Activated CD4-positive, alpha-beta T cell treated with anti-CD3 and anti-CD28 coated beads for 36 hours (primary cell): ENCODE results near the gene PPP3R1. TPM values are rescaled to one million over a fixed set of nuclear protein-coding genes. Genes with fewer than 3 reads are reported as not detected.

Experiments used
- ATAC-seq: fragments of 200-7000 bp; cut with Tn5 transposase; one replicate; pipeline ENCODE4 v1.10.0; 2021; ENCODE audit warnings: mild to moderate bottlenecking, moderate library complexity
- CTCF ChIA-PET: fragments of 350-600 bp; sonication (Branson Sonifier 250); formaldehyde crosslinking; loops from one replicate; lab custom pipeline; 2021; ENCODE audit warnings: antibody characterized with exemption; lab: Charles Lee
- POLR2A ChIA-PET: fragments of 350-600 bp; sonication (Branson Sonifier 250); formaldehyde crosslinking; loops from one replicate; lab custom pipeline; 2021; ENCODE audit warnings: antibody characterized with exemption, inconsistent platforms; lab: Charles Lee
- DNase-seq: peaks from one replicate; pipeline ENCODE4 v3.0.0-alpha.2; 2020
- H3K27ac Mint-ChIP-seq: one replicate; pipeline ENCODE4 v1.8.0; 2021; ENCODE audit warnings: mixed read lengths
- H3K27me3 Mint-ChIP-seq: one replicate; pipeline ENCODE4 v1.8.0; 2021; ENCODE audit warnings: mixed read lengths
- H3K36me3 Mint-ChIP-seq: one replicate; pipeline ENCODE4 v1.8.0; 2021; ENCODE audit warnings: low read depth, mixed read lengths
- H3K4me1 Mint-ChIP-seq: one replicate; pipeline ENCODE4 v1.8.0; 2021; ENCODE audit warnings: mixed read lengths
- H3K4me3 Mint-ChIP-seq: one replicate; pipeline ENCODE4 v1.8.0; 2021; ENCODE audit warnings: mild to moderate bottlenecking, moderate library complexity, mixed read lengths
- H3K9me3 Mint-ChIP-seq: one replicate; pipeline ENCODE4 v1.8.0; 2021; ENCODE audit warnings: low read depth, mixed read lengths
- intact Hi-C, 2 experiments: fragments of 100-400 bp; cut with DNase I in 1 of 2; cut with micrococcal nuclease in 1 of 2; formaldehyde crosslinking; loops; one replicate each; pipeline versions ENCODE4 v1.14.2 to v1.15.1; 2022 to 2024; cut with DNase I, micrococcal nuclease
- total RNA-seq, 2 experiments: library from RNA; stranded (reverse); gene quantifications; one replicate each; pipeline ENCODE4 v1.2.3, GENCODE V29; 2021

The PPP3R1 gene
- total RNA-seq: 10 to 100 TPM; 75.1 to 82.4 TPM

GRCh38 chr2:68252400-68253218 is at the start of gene PPP3R1:
PPP3R1 (minus strand) TSS chr2:68252532; CDS start chr2:68252127, 405 bp downstream.
- Mint-ChIP-seq H3K4me1 (peaks cover 38% of the 10 kb centered on the region), H3K27me3 (no peaks in the 10 kb centered on the region), H3K36me3 (peaks cover 24% of the 10 kb centered on the region), H3K27ac (peak within 1 kb of the TSS; percentile 97), H3K4me3 (peak within 1 kb of the TSS; percentile 98), H3K9me3 (no peaks in the 10 kb centered on the region)
- ChIA-PET POLR2A (interaction anchor here (0.6 to 1.6 kb wide), 5 partner anchors 24 to 190 kb away, joined by 3 to 13 read pairs (median 3); partner anchors contain the start of genes C1D and PNO1), CTCF (interaction anchor here (0.5 to 2.1 kb wide), 6 partner anchors 49 to 96 kb away, joined by 3 to 10 read pairs (median 3); no protein-coding TSS in a partner anchor)
- DNase-seq (peak; percentile 97), ATAC-seq (peak; percentile 86)
- intact Hi-C loops: loop anchor here (1.0 to 10.0 kb wide), 14 partner anchors 49 to 1995 kb away; partner anchors contain the start of genes C1D (in 2 of the 2), PNO1 (in 2 of the 2), APLF (in 1 of the 2) and ETAA1 (in 1 of the 2)

GRCh38 chr2:68295516-68295915 is 43.2 kb upstream of the PPP3R1 start:
- POLR2A ChIA-PET: no interaction called here
- no peak overlapping the region for H3K4me3 Mint-ChIP-seq
- no peaks in the 10 kb centered on the region for H3K36me3 Mint-ChIP-seq
- intact Hi-C loops: no loop called here
- no peaks in the 10 kb centered on the region for H3K9me3 Mint-ChIP-seq
- ATAC-seq (no peak), DNase-seq (no peak)
- no peaks in the 10 kb centered on the region for H3K27me3 Mint-ChIP-seq
- no peaks in the 10 kb centered on the region for H3K4me1 Mint-ChIP-seq
- no peak overlapping the region for H3K27ac Mint-ChIP-seq
- CTCF ChIA-PET: interaction anchor here (0.7 to 0.9 kb wide), 2 partner anchors 10 to 132 kb away, joined by 3 to 4 read pairs; no protein-coding TSS in a partner anchor

GRCh38 chr2:68294913-68295312 is 42.6 kb upstream of the PPP3R1 start:
- H3K4me3 Mint-ChIP-seq: no peak overlapping the region
- H3K27ac Mint-ChIP-seq: no peak overlapping the region
- DNase-seq (no peak), ATAC-seq (no peak)
- intact Hi-C loops: loop anchor here in 1 of 2 experiments (5.0 kb wide), 1 partner anchor 147 kb away; no protein-coding TSS in a partner anchor
- H3K36me3 Mint-ChIP-seq: no peaks in the 10 kb centered on the region
- CTCF ChIA-PET: interaction anchor here (0.5 to 1.1 kb wide), 3 partner anchors 88 to 192 kb away, joined by 3 read pairs; no protein-coding TSS in a partner anchor
- POLR2A ChIA-PET: no interaction called here
- no peaks in the 10 kb centered on the region for H3K9me3 Mint-ChIP-seq
- H3K27me3 Mint-ChIP-seq: no peaks in the 10 kb centered on the region
- H3K4me1 Mint-ChIP-seq: no peaks in the 10 kb centered on the region

- intact Hi-C loops: loop anchor here in 1 of 2 experiments (5.0 kb wide), 1 partner anchor 148 kb away; no protein-coding TSS in a partner anchor
- Mint-ChIP-seq H3K36me3 (no peaks in the 10 kb centered on the region), H3K4me1 (no peaks in the 10 kb centered on the region), H3K27ac (no peak overlapping the region), H3K9me3 (no peaks in the 10 kb centered on the region), H3K27me3 (no peaks in the 10 kb centered on the region), H3K4me3 (no peak overlapping the region)
- no peak for DNase-seq
- POLR2A ChIA-PET: interaction anchor here (0.6 kb wide), 1 partner anchor 171 kb away, joined by 3 read pairs; no protein-coding TSS in a partner anchor
- CTCF ChIA-PET: interaction anchor here (0.5 to 5.2 kb wide), 4 partner anchors 12 to 192 kb away, joined by 3 to 37 read pairs (median 4); no protein-coding TSS in a partner anchor
- ATAC-seq: no peak
Observed at GRCh38 chr2:68294187-68294586, 41.9 kb upstream of the PPP3R1 start.

GRCh38 chr2:68293755-68294154 is 41.4 kb upstream of the PPP3R1 start:
- H3K27ac Mint-ChIP-seq: no peak overlapping the region
- intact Hi-C loops: loop anchor here in 1 of 2 experiments (5.0 kb wide), 1 partner anchor 149 kb away; no protein-coding TSS in a partner anchor
- DNase-seq (no peak), ATAC-seq (no peak)
- ChIA-PET POLR2A (interaction anchor here (0.6 kb wide), 1 partner anchor 172 kb away, joined by 3 read pairs; no protein-coding TSS in a partner anchor), CTCF (interaction anchor here (1.1 to 5.2 kb wide), 4 partner anchors 12 to 191 kb away, joined by 3 to 37 read pairs (median 4); no protein-coding TSS in a partner anchor)
- no peak overlapping the region for H3K4me3 Mint-ChIP-seq
- H3K36me3 Mint-ChIP-seq: no peaks in the 10 kb centered on the region
- H3K4me1 Mint-ChIP-seq: no peaks in the 10 kb centered on the region
- no peaks in the 10 kb centered on the region for H3K9me3 Mint-ChIP-seq
- H3K27me3 Mint-ChIP-seq: no peaks in the 10 kb centered on the region

GRCh38 chr2:68293024-68293423 is 40.7 kb upstream of the PPP3R1 start:
- POLR2A ChIA-PET: no interaction called here
- no peak overlapping the region for H3K4me3 Mint-ChIP-seq
- no peaks in the 10 kb centered on the region for H3K4me1 Mint-ChIP-seq
- no peak overlapping the region for H3K27ac Mint-ChIP-seq
- CTCF ChIA-PET: interaction anchor here (0.6 to 5.2 kb wide), 12 partner anchors 8 to 171 kb away, joined by 3 to 37 read pairs (median 3); no protein-coding TSS in a partner anchor
- H3K36me3 Mint-ChIP-seq: no peaks in the 10 kb centered on the region
- no peak for ATAC-seq
- peaks cover 5% of the 10 kb centered on the region for H3K27me3 Mint-ChIP-seq
- DNase-seq: no peak
- intact Hi-C loops: loop anchor here in 1 of 2 experiments (5.0 kb wide), 1 partner anchor 149 kb away; no protein-coding TSS in a partner anchor
- no peaks in the 10 kb centered on the region for H3K9me3 Mint-ChIP-seq

GRCh38 chr2:68292108-68292710 is 39.9 kb upstream of the PPP3R1 start:
- ATAC-seq (no peak), DNase-seq (peak; percentile 37)
- Mint-ChIP-seq H3K4me3 (no peak overlapping the region), H3K4me1 (no peaks in the 10 kb centered on the region), H3K27me3 (peaks cover 8% of the 10 kb centered on the region), H3K36me3 (no peaks in the 10 kb centered on the region), H3K9me3 (no peaks in the 10 kb centered on the region), H3K27ac (no peak overlapping the region)
- ChIA-PET CTCF (interaction anchor here (0.6 to 5.2 kb wide), 16 partner anchors 9 to 230 kb away, joined by 3 to 37 read pairs (median 4); partner anchors contain the start of gene C1D), POLR2A (interaction anchor here (0.6 kb wide), 2 partner anchors 170 to 176 kb away, joined by 3 read pairs; no protein-coding TSS in a partner anchor)
- intact Hi-C loops: loop anchor here (1.0 to 5.0 kb wide), 2 partner anchors 150 to 170 kb away; no protein-coding TSS in a partner anchor

- H3K27me3 Mint-ChIP-seq: peaks cover 8% of the 10 kb centered on the region
- H3K36me3 Mint-ChIP-seq: no peaks in the 10 kb centered on the region
- no peak overlapping the region for H3K4me3 Mint-ChIP-seq
- POLR2A ChIA-PET: interaction anchor here (0.6 kb wide), 1 partner anchor 169 kb away, joined by 3 read pairs; no protein-coding TSS in a partner anchor
- no peak for DNase-seq
- ATAC-seq: no peak
- H3K4me1 Mint-ChIP-seq: no peaks in the 10 kb centered on the region
- H3K9me3 Mint-ChIP-seq: no peaks in the 10 kb centered on the region
- H3K27ac Mint-ChIP-seq: no peak overlapping the region
- intact Hi-C loops: loop anchor here in 1 of 2 experiments (5.0 kb wide), 1 partner anchor 151 kb away; no protein-coding TSS in a partner anchor
- CTCF ChIA-PET: interaction anchor here (0.9 to 5.2 kb wide), 8 partner anchors 14 to 229 kb away, joined by 3 to 37 read pairs (median 4); partner anchors contain the start of gene C1D
Observed at GRCh38 chr2:68291314-68291713, 39.0 kb upstream of the PPP3R1 start.

- ATAC-seq: no peak
- Mint-ChIP-seq H3K4me1 (no peaks in the 10 kb centered on the region), H3K4me3 (no peak overlapping the region), H3K9me3 (no peaks in the 10 kb centered on the region), H3K27ac (no peak overlapping the region), H3K27me3 (peaks cover 8% of the 10 kb centered on the region), H3K36me3 (no peaks in the 10 kb centered on the region)
- no peak for DNase-seq
- POLR2A ChIA-PET: no interaction called here
- intact Hi-C loops: loop anchor here in 1 of 2 experiments (5.0 kb wide), 1 partner anchor 151 kb away; no protein-coding TSS in a partner anchor
- CTCF ChIA-PET: interaction anchor here (0.9 to 5.2 kb wide), 4 partner anchors 14 to 169 kb away, joined by 3 to 37 read pairs (median 3); no protein-coding TSS in a partner anchor
Observed at GRCh38 chr2:68290901-68291300, 38.6 kb upstream of the PPP3R1 start.

GRCh38 chr2:68287580-68288441 is 35.5 kb upstream of the PPP3R1 start:
- ChIA-PET CTCF (interaction anchor here (0.7 to 1.8 kb wide), 8 partner anchors 9 to 165 kb away, joined by 3 to 8 read pairs (median 4); no protein-coding TSS in a partner anchor), POLR2A (no interaction called here)
- ATAC-seq (no peak), DNase-seq (no peak)
- no peaks in the 10 kb centered on the region for H3K36me3 Mint-ChIP-seq
- H3K4me1 Mint-ChIP-seq: no peaks in the 10 kb centered on the region
- H3K9me3 Mint-ChIP-seq: no peaks in the 10 kb centered on the region
- H3K27me3 Mint-ChIP-seq: peaks cover 11% of the 10 kb centered on the region
- intact Hi-C loops: no loop called here
- no peak overlapping the region for H3K4me3 Mint-ChIP-seq
- H3K27ac Mint-ChIP-seq: no peak overlapping the region
